Activated CD8-positive, alpha-beta memory T cell treated with anti-CD3 and anti-CD28 coated beads, Interleukin-2, amount 50 U/mL, for 4 hours (primary cell): Measurements from ENCODE around the gene PPP2R2C.

ENCODE experiments used
- DNase-seq: peaks from one replicate; pipeline ENCODE4 v3.0.0-alpha.2; 2020

PPP2R2C gene

GRCh38 chr4:6278801-6279197, 193.6 kb downstream of the PPP2R2C start:
- no peak for DNase-seq

DNA sequence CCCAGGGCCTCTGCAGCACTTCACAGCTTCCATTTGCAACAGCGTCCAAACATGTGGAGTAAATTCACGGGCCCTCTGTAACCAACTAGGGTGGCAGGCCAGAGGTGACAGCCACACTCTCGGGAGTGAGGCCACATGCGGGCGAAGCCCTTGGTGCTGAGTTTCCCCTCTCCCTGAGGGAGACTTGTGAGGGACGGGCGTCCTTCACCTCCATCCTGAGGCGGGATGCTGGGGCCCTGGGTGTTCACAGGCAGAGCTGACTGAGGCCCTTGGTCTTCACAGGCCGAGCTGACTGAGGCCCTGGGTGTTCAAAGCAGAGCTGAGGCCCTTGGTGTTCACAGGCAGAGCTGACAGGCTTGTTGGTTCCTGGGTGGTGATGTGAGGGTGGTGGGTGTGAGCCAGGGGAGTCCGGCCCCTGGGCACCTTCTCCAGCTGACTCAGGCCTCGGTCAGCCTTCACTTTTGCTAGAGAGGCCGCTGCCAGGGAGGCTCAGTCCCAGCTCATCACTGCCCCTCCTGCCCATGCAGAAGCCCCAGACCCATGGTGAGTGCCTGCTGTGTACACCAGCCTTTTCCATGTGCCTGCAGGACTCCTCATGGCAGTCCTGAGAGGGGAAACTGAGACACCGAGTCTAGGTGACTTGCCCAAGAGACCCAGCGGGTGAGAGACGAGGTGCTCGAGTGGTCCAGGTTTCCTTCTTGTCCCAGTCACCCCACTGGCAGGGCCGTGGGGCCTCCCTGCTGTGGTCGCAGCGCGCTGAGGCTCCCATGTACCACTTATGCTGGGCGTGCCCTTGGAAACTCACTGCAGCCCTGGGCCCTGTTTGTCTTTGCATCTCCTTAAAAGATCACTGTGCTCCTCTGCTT, 194.2 kb downstream of the PPP2R2C start:
- DNase-seq = no peak

DNA sequence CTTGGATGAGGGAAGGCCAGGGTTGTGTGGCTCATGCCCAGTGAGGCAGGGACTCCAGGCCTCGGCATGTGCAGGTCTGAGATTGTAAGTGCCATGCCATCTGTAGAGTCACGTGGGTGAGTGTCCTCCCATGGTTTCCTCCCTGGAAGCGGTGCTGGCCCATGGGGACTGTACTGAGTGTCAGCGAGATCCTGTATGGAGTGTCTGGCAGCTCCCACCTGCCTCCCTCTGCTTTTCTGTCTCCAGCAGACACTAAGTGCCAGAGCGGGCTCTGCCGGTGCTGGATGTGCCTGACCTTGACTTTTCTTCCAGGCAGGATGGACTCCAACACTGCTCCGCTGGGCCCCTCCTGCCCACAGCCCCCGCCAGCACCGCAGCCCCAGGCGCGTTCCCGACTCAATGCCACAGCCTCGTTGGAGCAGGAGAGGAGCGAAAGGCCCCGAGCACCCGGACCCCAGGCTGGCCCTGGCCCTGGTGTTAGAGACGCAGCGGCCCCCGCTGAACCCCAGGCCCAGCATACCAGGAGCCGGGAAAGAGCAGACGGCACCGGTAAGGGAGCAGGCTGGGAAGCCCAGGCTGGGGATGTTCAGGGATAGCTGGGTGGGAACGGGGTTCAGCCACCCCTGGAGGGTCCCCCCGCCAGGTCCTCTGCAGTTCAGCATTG, 195.1 kb downstream of the PPP2R2C start:
- no peak for DNase-seq

DNA sequence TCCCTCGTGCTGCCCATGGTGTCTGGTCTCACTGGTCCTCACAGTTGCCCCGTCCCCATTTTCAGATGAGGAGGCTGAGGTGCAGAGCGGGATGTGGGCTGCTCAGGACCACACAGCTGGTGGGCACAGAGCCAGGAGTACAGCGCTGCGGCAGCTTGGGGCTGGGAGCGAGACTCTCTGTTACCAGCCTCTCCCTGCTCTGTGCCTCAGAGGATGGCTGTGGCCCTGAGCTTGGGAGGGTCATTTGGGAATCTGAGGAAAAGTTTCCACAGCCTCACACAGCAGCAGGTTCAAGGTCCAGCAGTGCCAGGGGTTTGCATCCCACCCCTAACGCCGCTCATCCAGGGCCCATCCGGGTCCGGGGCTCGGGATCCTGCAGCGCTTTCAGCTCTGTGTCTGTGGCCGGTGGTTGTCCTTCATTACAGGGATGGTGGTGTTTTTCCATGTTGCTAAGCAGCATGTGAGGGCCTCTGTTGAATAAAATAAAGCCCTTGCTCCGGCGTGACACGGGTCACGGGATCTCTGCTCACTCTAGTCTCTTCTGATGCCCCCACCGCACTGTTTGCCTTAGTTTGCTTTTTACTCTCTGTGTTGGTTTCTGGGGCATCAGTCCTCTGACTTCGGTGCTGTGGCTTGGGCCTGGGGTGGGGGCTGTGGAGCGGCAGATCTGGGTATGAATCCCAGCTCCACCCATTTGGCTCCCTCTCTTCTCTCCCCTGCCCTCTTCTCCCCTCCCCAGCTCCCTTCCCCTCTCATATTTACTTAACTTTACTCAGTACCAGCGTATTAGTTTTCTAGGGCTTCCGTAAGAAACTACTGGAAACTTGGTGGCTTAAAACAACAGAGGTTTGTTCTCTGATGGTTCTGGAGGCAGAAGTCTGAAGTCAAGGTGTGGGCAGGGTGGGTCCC, 196.3 kb downstream of the PPP2R2C start:
- no peak for DNase-seq

DNA sequence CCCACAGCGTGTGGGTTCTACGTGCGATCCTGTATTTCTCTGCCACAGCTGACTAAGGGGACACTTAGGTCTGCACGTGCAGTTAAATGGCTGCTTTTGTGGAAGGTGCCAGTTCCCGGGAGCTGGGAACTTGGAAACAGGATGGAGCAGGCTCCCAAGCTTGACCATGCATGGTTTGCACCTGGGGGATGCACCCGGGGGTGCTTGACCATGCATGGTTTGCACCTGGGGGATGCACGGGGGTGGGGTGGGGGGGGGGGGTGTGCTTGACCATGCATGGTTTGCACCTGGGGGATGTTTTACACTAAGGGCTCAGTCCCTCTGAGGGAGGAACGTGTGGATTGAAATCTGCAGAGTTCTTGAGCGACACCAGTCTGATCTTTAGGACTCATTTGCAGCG, 197.1 kb downstream of the PPP2R2C start:
- no peak for DNase-seq

- DNase-seq = no peak
Observed at GRCh38 chr4:6273661-6273990, 198.8 kb downstream of the PPP2R2C start.

GRCh38 chr4:6272863-6273660, 199.4 kb downstream of the PPP2R2C start:
- no peak for DNase-seq

DNA sequence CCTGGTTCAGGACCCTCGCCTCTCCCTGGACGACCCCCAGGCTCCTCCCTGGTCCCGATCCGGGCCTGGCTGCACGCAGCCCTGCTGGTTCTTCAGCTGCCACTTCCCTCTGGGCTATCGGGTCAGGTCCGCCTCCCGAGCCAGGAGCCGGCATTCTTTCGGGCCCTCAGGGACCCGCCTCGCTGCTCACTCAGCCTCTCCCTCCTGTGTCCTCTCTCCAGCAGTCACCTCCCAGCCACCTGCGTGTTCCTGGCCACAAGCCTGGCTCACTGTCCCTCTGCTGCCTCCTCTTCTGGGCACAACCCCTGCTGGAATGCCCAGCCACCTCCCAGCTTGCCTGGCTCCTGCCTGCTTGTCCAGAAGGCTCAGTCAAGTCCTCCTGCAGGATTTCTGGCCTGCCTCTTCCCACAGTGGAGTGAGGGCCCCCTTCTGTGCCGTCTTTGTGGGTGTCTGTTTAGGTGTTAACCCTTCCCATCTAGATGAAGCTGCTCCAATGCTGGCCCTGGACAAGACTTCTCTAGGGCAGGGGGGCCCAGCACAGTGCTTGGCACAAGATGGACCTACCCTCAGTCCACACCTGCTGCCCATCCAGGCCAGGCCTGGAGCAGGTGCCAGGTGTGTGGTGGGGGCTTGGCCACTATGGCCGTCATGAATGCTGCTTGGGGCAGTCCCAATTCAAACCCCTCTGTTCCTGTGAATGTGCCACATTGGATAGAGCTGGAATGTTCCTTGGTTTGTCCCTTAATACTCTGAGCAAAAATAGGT, 200.5 kb downstream of the PPP2R2C start:
- DNase-seq = no peak

DNA sequence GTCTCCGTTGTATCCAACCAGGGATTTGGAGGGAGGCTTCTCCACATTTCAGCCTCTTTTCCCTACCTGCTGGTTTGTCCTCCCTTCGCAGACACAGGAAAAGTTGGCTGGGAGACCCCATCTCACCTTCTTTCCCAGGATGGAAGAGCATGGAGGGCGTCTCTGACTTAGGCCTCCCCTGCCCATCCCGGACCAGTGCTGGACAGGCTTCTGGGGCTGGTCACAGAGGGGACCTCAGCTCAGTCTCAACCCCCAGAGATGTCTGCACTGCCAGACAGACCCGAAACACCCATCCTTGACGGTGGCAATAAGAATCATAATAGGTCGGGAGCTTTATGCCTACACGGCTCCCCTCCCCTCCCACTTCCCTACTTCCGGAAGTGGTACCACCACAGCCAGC, 201.2 kb downstream of the PPP2R2C start:
- DNase-seq = no peak

DNA sequence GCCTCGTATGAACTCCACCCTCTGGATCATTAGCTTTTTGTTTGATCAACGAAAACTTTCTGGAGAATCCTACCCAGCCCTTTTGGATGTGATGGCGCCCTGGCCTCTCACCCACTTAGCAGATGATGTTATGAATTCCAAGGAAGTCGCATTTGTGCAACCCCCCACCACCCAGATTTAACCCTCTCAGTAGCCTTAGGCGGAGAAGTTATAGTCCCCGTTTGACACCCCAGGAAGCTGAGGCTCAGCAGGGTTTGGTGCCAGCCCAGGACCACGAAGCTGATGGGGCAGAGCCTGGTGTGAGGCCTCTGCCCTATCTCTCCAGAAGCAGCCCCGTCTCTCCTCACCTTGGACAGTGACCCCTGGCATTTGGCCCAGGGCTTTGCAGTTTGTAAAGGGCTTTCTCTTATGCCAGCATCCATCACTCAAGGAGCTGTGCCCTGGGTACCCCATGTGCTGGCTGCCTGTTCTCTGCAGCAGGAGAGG, 201.7 kb downstream of the PPP2R2C start:
- no peak for DNase-seq
